Stimulated activated CD4-positive, alpha-beta T cell treated with anti-CD3 and anti-CD28 coated beads, Interleukin-1b, Interleukin-23, amount 100 ng/mL, for 4 hours (primary cell): ENCODE measurements around the gene IFT52.
"Not testable (repeated sequence)": the region's sequence is repeated elsewhere in the genome, so short reads cannot be mapped to it uniquely, and the experiment has no call there.

Experiments used
- DNase-seq, 2 donors: peaks; one replicate each; pipeline ENCODE4 v3.0.0-alpha.2; 2020; ENCODE audit warnings: low read depth in 2 of 2

Gene IFT52

DNA sequence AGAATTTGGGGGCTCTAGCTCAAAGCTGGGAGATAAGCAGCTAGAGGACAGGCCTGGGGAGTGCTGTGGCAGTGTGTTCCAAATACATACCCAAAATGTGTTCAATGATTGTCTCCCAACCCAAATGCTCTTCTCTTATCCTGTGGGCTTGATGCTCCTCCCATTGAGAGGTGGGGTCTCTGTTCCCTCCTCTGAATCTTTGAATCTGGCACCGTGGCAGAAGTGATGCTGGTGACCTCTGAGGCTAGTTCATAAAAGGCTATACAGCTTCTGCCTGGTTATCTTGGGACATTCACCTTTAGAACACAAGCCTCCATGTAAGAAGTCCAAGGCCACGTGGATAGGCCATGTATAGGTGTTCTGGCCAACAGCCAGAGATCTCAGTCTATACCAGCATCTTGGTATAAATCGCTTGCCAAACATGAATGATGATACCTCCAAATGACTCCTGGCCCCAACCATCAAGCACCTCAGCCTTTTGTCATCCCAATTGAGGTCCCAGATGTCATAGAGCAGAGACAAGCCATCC is 60.3 kb downstream of the IFT52 start:
- no peak for DNase-seq

DNA sequence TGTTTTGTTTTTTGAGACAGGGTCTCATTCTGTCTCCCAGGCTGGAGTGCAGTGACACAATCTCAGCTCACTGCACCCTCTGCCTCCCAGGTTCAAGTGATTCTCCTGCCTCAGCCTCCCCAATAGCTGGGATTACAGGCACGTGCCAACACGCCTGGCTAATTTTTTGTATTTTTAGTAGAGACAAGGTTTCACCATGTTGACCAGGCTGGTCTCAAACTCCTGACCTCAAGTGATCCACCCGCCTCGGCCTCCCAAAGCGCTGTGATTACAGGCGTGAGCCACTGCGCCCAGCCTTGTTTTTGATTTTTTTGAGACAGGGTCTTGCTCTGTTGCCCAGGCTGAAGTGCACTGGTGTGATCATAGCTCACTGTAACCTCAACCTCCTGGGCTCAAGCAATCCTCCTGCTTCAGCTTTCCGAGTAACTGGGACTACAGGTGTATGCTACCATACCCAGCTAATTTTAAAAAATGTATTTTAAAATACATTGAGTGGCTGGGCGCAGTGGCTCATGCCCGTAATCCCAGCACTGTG is 61.0 kb downstream of the IFT52 start:
- DNase-seq, result not testable (repeated sequence)

DNA sequence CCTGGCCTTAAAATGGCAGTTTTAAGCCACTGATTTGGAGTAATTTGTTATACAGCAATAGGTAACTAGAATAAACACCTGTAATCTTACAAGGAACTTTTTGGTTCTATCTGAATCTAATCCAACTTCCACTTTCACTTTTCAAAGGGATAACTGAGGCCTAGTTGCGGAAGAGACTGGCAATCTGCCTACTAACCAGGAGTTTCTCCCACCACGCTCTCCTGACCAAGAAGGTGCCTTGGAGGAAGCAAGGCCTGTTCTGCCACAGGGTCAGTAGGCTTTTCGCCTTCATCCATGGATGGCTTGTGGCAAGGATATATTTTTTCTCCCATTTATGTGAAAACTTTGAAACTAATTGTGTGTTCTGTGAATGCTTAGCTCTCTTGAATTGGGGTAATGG is 63.2 kb downstream of the IFT52 start:
- no peak for DNase-seq

DNA sequence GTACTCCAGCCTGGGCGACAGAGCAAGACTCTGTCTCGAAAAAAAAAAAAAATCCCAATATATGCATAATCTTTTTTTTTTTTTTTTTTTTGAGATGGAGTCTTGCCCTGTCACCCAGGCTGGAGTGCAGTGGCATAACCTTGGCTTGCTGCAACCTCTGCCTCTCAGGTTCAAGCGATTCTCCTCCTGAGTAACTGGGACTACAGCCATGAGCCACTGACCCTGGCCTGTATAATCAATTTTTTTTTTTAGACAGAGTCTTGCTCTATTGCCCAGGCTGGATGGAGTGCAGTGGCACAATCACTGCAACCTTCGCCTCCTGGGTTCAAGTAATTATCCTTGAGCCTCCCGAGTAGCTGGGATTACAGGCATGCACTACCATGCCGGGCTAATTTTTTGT is 64.4 kb downstream of the IFT52 start:
- not testable (repeated sequence) for DNase-seq

DNA sequence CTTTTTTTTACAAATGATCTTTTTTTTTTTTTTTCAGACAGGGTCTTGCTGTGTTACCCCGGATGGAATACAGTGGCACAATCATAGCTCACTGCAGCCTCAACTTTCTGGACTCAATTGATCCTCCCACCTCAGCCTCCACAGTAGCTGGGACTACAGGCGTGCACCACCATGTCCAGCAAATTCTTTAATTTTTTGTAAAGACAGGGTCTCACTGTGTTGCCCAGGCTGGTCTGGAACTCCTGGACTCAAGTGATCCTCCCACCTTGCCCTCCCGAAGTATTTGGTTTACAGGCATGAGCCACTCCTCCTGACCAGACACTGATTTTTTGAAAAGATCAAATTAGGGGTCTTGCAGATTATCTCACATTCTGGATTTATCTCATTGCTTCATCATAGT is 65.2 kb downstream of the IFT52 start:
- no peak for DNase-seq

DNA sequence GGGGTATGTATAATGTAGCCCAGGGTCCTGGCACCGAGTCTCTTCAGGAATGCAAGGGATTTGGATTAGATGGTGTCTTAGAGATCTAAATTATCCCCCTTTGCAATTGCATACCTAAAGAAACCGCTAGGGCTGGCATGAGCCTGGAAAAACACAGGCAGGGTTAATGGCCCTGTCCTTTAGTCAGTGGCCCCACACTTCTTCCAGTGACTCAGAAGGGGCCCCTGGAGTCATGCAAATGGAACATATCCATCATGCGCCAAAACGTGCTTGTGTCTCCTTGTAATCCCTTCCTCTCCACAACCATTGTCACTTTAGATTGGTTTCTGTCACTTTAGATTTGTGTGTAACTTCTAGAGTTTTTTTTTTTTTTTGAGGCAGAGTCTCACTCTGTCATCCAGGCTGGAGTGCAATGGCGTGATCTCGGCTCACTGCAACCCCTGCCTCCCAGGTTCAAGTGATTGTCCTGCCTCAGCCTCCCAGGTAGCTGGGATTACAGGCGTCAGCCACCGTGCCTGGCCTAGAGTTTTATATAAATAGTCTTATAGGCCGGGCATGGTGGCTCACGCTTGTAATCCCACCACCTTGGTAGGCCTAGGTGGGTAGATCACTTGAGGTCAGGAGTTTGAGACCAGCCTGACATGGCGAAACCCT is 67.5 kb downstream of the IFT52 start:
- DNase-seq, result no peak

DNA sequence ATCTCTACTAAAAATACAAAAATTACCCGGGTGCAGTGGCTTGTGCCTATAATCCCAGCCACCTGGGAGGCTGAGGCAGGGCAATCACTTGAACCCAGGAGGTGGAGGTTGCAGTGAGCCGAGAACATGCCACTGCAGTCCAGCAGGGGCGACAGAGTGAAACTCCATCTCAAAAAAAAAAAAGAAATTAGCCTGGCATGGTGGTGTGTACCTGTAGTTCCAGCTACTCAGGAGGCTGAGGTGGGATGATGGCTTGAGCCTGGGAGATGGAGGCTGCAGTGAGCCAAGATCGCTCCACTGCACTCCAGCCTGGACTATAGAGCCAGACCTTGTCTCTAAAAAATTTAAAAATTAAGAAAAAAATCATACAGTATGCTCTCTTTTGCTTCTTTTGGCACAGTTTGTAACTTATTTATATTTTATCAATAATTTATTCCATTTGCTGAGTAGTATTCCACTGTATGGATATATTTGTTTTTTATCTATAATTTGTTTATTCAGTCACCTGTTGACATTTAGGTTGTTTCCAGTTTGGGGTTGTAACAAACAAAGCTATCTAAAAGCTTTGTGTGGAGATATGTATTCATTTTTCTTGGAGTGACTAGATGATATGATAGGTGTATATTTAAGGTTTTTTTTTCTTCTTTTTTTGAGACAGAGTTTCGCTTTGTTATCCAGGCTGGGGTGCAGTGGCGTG is 68.1 kb downstream of the IFT52 start:
- no peak for DNase-seq

DNA sequence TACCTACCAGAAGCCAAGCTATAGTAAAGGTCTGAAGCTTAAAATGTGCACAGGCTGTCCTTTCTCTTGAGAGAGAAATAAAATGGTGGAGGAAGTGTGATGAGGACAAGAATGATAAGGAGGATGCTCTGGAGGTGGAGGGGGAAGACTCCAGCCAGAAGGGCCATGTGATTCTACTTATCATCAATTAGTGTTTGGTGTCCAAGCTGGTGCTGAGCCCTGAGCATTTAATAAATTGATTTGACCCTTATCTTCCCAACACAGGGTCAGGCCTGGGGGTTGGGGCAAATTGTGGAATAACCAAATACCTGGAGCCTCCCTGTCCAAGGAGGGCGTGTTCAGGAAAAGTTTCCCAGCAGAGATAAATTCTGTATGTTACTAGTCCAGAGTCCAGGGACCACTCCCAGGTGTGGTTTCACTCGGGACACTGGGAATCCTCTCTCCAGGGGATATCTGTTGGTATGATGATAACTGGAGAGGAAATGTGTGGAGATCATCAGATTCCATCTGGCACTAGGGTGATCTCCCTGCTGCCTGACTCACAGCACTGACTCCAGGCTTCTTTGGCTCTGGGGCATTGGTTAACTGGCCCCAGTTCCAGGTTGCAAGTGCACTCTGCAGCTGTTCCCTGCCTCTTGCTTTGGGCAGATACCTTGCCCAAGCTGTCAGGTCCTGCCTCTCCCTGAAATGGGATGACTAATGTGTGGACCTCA is 72.4 kb downstream of the IFT52 start:
- no peak for DNase-seq

DNA sequence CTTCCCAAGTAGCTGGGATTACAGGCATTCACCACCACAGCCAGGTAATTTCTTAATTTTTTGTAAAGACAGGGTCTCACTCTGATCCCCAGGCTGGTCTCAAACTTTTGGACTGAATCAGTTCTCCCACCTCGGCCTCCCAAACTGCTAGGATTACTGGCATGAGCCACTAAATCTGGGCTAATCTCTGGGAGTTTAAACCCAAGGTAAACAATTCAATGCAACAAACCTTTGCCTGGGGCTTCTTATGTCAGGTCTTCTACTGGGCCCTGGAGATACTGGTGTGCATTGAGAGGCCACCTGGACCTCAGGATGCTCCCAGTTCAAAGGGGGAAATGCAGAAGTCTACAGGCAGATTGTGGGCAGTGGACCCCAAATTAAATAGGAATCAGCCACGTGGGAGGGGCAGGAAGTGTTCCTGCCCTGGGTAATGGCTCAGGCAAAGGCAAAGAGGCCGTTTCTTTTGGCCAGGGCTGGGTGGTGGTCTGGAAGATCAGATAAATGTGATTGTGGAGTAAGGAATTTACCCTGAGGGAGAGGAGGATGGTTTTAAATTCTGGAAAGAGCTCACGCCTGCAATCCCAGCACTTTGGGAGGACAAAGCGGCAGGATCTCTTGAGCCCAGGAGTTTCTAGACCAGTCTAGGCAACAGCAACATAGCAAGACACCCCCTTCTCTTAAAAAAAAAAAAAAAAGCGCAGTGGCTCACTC is 74.9 kb downstream of the IFT52 start:
- no peak for DNase-seq

DNA sequence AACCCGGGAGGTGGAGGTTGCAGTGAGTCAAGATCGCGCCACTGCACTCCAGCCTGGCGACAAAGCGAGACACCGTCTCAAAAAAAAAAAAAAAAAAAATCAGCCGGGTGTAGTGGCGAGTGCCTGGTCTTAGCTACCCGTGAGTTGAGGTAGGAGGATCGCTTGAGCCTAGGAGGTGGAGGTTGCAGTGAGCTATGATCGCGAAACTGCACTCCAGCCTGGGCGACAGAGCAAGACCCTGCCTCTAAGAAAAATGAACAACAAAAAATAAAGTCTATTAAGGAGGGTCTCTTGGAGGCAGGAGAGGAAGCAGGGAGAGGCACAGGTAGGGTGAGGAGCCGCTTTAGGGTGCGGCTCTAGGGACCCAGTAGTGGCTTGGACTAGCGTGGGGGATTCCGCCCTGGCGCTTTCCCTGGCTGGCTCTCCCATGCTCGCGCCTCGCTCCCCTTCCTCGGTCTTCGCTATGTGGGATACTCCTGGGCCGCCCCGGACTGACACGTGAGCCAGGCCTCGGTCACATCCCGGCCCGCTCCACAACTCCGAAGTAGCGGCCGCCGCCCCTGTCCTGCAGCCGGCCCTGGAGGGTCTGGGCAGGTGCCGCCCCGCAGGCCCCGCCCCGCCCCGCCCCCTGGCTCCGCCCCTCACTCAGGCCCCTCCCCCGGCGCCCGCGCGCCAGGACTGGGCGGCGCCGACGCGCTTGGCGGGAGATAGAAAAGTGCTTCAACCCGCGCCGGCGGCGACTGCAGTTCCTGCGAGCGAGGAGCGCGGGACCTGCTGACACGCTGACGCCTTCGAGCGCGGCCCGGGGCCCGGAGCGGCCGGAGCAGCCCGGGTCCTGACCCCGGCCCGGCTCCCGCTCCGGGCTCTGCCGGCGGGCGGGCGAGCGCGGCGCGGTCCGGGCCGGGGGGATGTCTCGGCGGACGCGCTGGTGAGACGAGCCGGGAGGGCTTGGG is 75.9 kb downstream of the IFT52 start, which contains the start of gene MYBL2:
MYBL2 (plus strand) TSS at position 739 of the 953 bp plus-strand sequence; CDS start at position 909, 170 bp downstream.
- DNase-seq, result peak; percentile 41 to 63

DNA sequence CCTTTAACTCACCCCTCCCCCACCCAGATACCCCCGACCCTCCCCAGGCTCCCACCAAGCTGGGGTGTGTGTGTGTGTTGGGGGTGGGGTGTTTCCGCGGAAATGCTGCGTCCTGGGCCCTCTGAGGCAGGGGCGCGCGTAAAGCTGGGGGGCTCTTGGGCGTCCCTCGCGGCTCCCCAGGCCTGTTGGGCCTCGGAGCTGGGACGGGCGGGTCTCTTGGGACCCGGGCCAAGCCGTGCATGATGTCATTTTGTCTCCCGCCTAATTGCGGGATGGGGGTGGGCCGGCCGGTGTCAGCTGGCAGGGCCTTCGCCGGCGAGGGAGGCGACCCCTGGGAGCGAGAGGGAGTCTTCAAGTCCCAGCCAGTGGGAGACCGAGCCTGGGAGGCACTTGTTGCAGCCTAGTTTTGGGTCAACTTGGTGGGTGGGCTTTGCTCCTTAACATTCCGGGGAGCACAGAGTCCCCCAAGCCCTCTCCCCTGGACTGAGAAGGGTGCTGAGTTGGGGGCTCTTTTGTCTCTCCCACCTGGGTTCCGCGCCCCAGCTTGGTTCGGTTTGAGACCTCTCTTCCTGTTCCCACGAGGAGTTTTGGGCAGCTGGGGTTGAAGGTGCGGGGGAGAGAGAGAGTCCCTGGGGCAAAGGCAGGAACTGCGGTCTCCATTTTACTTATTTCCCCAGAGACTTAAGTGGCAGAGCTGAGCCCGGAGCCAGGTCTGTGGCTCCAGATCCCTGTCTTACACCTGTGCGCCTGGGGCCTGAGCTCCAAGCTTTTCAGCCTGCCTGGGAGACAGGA is 76.8 kb downstream of the IFT52 start:
- no peak for DNase-seq

DNA sequence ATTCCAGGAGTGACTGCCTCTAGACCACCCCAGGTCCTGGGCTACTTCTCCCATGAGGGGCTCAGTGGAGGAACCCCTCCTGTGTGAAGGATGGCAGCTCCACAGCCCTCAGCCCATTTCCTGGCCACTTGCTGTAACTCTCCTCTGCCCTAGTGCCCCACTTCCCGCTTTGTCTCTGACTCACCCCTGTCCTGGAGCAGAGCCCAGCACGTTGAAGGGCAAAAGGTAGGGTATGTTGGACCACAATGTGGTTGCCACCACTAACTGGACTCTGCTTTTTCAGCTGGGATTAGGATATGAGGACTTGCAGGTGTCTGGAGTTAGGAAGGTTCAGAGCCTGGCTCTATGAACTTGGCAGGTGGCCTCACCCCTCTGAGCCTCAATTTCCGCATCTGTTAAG is 78.6 kb downstream of the IFT52 start:
- DNase-seq, result no peak

DNA sequence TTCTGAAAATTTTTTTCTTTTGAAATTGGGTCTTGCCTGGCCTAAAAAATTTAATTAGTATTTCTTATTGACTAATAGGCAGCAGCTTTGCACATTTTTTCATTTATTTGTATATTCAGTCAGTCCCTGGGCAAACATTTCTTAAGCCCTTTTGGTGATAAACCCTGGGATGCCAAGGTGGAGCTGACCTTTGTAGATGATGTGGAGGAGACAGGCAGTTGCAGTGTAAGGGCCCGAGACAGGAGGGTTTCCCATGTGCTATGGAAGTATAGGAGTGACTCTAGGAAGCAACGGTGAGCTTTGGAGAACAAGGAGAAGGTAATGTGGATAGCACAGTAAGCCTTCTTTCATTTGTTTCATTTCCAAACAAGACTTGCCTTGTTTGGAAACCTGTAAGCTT is 79.7 kb downstream of the IFT52 start:
- DNase-seq, result no peak

DNA sequence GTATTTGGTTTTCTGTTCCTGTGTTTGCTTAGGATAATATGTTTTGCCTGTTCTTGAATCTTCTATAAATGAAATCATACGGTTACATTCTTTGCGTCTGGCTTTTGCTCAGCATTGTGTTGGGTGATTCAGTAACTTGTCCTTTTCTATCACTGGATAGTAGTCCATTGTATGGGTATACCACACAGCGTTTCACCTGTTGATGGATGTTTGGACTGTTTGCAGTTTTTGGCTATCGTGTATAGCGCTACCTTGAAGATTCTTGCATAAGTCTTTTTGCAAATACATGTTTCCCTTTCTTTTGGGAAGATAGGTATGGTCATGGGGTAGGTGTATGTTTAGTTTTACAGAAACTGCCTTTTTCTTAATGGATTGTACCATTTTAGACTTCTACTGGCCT is 85.6 kb downstream of the IFT52 start:
- DNase-seq, result no peak

DNA sequence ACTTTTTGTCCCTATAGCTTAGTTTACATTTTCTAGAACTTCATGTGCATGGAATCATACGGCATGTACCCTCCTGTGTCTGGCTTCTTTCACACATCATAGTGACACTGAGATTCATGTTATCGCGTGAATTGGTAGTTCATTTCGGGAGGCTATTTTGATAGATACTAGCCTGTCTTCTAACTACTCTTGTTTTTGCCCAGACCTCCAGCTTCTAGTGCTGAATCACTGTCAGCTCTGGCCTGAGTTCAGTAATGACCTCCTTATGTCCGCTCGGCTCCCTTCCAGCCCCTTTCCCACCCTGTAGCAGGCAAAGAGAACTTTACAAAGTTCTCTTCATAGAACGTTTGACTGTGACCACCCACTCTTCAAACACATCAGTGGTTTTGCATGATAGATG is 90.2 kb downstream of the IFT52 start:
- DNase-seq, result no peak

DNA sequence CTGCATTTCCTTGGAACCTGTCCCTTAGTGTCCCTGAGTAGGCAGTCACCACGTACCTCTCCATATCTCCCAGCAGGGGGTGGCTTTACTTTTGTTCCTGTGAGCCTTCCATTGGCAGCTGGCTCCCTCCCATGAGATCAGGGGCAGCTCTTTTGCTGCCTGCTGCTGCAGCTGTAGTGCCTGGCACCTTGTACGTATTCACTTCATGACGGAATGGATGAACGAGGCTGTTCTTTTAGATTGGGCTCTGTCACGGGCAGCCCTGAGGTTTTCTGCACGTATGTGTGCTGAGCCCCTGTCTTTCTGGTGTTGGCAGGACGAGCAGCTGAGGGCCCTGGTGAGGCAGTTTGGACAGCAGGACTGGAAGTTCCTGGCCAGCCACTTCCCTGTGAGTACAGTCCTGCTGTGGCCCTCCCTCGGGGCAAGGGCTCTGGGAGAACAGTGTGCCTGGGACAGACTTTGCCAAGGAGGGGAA is 90.8 kb downstream of the IFT52 start:
- no peak for DNase-seq

DNA sequence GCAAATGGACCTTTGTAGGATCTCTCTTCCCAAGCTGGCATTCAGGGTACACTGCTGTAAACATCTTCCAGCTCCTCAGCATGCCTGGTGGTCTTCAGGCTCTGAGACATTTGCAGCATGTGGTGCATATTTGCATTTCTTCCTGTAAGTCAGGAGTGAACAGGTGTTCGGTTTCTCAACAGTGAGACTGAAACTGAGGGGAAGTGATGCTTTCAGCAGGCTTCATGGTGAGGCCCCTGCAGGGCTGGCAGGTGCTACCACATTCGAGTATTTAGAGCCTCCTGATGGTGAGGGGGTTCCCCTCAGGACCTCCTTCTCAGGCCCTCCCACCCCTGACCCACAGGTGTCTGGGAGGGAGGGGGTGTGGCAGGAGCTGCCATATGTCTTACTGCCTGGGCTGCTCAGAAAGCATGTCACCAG is 91.3 kb downstream of the IFT52 start:
- DNase-seq, result no peak

DNA sequence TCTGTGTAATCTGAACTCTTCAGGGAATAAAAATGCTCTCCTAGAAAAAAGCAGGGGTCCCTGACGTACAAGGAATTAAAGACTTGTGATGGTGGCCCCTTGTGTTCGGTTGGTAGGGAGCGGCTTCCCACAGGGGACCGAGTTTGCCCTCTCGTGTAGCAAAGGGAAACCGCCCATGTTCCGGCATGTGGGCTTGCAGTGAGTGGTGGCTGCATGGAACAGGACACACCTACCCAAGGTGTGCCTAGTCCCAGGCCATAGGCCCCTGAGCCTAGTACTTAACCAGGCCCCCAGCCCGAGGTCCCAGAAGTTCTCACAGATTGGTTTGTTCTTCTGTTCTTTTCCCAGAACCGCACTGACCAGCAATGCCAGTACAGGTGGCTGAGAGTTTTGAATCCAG is 91.7 kb downstream of the IFT52 start:
- DNase-seq, result no peak

DNA sequence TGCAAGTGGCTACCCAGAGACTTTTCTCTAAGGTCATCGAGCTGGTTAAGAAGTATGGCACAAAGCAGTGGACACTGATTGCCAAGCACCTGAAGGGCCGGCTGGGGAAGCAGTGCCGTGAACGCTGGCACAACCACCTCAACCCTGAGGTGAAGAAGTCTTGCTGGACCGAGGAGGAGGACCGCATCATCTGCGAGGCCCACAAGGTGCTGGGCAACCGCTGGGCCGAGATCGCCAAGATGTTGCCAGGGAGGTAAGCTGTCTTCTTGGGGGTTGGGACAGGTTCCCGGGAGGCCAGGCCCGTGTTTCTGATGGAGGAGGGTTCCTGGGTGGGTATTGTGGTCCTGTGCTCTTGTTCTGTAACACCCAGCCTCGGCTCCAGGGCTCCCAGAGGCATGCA is 96.1 kb downstream of the IFT52 start:
- DNase-seq, result no peak

DNA sequence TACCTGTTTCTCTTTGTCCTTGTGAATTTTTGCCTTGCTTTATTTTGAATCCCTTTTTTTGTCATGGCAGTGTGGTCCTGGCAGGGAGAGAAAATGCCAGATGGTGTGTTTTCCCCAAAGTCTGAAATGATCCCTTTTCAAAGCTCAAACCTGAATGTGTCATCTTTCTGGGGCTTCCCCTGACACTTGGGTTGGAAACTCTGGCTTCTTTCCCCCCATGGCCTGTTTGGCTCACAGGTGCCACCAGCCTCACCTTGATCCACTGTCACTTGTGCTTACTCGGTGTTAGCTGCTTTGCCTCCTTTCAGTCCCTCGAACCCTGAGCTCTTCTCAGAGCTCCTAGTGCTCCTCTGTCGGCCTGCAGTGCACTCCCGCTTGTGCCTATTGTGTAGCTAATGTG is 98.4 kb downstream of the IFT52 start:
- DNase-seq, result no peak
